ENCODE results near the gene STAT2.
A peak's percentile ranks its signal among the peaks of the same experiment; 100 is the strongest.
"Not testable (repeated sequence)": the region's sequence is repeated elsewhere in the genome, so short reads cannot be mapped to it uniquely, and the experiment has no call there.

The STAT2 gene

DNA sequence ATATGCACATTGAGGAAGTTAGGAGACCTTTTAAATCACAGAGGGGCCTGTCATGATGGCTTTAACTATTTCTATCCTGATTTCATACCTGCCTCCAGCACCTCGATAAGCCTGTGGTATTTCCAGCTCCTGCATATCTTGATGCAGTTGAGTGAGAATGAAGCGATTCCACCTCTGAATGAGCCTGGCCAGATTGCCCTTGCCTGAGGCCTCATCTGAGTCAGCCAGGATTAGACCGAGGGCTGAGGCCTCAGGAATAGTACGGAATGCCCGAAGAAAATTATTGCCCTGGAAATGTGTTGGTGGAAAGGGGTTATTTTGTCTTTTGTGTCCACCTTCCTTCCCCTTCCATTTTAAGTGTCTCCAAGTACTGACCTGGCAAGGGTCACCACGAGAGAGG, 35.7 kb downstream of the STAT2 start:
- DNase-seq, result no peak

DNA sequence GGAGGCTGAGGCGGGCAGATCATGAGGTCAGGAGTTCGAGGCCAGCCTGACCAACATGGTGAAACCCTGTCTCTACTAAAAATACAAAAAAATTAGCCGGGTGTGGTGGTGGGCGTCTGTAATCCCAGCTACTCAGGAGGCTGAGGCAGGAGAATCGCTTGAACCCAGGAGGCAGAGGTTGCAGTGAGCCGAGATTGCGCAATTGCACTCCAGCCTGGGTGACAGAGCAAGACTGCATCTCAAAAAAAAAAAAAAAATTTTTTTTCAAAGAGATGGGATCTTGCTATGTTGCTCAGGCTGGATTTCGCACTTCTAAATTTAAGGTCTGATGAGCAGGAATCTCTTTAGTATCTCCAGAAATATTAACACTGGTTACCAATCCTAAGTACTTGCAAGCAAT, 38.3 kb downstream of the STAT2 start:
- not testable (repeated sequence) for DNase-seq

DNA sequence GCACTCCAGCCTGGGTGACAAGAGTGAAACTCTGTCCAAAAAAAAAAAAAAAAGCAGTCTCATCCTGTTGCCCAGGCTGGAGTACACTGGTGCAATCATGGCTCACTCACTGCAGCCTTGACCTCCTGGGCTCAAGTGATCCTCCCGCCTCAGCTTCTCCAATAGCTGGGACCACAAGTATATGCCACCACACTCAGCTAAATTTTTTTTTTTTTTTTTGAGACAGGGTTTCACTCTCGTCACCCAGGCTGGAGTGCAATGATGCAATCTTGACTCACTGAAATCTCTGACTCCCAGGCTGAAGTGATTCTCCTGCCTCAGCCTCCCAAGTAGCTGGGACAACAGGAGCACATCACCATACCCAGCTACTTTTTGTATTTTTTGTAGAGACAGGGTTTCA, 38.9 kb downstream of the STAT2 start:
- peak; percentile 88 for DNase-seq

DNA sequence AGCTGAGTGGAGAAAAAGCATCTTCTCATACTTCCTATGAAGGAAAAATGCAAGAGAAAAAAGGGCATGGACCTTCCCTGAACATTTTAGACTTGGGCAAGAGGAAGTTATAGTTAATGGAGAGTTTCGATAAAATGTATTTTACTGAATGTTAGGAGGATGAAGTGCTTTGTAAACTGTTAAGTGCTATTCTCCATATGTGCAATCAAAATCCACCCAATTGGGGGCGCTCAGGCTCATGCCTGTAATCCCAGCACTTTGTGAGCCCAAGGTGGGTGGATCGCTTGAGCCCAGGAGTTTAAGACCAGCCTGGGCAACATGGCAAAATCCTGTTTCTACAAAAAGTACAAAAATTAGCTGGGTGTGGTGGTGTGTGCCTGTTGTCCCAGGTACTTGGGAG, 42.2 kb downstream of the STAT2 start:
- DNase-seq, result no peak

GRCh38 chr12:56315622-56316473, 44.1 kb downstream of the STAT2 start, which contains the start of gene CNPY2:
Gene CNPY2 (minus strand): TSS chr12:56315988. CDS start chr12:56315217, 771 bp downstream.
- DNase-seq, result peak; percentile 95

- DNase-seq, result no peak
These were observed 44.7 kb downstream of the STAT2 start for GRCh38 chr12:56315249-56315621.

- no peak for DNase-seq
These were observed 48.9 kb downstream of the STAT2 start for GRCh38 chr12:56311003-56311402.

- DNase-seq, result no peak
These were observed 51.2 kb downstream of the STAT2 start for GRCh38 chr12:56308714-56309113.

DNA sequence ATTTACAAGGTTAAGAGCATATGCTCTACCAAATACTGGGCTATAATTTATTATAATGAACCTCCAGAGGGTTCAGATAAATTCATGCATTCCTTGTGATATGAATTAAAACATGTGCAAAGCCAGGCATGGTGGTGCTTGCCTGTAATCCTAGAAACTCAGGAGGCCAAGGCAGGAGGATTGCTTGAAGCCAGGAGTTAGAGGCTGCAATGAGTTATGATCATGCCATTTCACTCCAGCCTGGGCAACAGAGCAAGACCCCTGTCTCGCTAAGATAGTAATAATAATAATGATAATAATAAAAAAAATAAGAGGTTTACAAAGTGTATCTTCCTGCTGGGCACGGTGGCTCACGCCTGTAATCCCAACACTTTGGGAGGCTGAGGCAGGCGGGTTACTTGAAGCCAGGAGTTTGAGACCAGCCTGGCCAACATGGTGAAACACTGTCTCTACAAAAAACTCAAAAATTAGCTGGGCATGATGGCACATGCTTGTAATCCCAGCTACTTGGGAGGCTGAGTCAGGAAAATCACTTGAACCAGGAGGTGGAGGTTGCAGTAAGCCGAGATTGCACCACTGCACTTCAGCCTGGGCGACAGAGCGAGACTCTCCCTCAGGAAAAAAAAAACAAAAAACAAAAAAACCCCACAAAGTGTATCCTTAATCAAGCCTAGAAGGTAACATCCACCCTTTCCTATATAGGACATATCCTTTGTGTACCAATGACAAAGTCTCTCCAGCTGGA, 52.5 kb downstream of the STAT2 start:
- no peak for DNase-seq

DNA sequence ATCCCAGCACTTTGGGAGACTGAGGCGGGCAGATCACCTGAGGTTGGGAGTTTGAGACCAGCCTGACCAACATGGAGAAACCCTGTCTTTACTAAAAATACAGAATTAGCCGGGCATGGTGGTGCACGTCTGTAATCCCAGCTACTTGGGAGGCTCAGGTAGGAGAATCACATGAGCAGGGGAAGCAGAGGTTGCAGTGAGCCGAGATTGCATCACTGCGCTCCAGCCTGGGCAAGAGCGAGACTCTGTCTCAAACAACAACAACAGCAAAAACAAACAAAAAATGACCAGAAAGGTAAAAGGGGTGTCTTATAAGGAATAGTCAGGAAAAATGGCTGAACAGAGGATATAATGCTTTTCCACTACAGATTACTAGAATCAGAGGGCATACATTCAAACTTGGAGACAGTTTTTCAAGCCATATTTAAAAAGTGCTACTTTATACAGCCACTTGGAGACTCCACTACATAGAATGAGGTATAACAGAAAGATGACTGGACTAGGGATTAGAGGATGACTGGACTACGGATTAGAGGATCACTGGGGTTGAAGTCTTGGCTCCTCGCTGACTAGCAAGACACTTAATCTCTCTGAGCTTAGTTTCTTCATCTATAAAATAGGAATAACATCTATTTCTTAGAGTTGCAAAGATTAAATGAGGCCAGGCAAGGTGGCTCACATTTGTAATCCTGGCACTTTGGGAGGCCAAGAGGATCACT, 54.9 kb downstream of the STAT2 start:
- no peak for DNase-seq

- DNase-seq, result no peak
These were observed 55.6 kb downstream of the STAT2 start for GRCh38 chr12:56304276-56304675.

- no peak for DNase-seq
These were observed 59.1 kb downstream of the STAT2 start for GRCh38 chr12:56300644-56301464.

DNA sequence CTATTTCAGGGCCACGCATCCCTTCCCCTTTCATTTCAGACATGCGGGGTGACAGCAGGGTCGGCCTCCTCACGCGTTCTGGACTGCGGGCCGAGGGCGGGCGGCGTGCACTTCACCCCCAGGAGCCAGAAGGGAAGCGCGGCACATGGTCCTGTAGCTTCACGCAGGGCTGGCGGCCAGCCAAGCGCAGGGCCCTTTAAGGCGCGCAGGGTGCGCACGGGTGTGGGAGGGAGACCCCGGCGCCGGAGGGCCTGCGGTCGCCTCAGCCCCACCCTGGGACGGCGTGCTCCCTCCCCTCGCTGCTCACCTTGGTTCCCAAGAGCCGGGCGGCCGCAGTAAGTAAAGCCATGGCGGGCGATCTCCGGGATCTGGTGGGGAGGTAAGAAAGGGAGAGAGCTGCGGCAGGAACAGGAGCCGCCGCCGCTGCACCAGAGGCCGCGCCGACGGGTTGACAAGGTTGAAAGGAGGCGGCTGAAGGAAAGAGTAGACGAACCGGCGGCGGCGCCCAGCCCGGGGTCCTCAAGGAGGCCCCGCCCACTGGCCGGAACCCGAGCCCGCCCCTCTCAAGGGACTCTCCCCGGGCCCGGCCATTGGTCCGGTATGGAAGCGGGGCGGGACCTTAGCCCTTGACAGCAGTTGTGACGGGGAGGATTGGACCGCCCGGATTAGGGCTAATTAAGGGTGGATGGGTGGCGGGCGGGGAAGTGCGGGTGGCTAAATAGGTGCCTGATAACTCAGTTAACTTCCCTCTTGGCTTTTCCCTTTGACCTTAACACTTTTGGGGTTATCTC, 59.9 kb downstream of the STAT2 start, which contains the start of gene CS:
TSS of gene CS (minus strand) at position 478 of the 791 bp plus-strand sequence. CDS start at position 349, 129 bp downstream.
- DNase-seq, result peak; percentile 99

- peak; percentile 20 for DNase-seq
These were observed 60.5 kb downstream of the STAT2 start for GRCh38 chr12:56299308-56299852.

DNA sequence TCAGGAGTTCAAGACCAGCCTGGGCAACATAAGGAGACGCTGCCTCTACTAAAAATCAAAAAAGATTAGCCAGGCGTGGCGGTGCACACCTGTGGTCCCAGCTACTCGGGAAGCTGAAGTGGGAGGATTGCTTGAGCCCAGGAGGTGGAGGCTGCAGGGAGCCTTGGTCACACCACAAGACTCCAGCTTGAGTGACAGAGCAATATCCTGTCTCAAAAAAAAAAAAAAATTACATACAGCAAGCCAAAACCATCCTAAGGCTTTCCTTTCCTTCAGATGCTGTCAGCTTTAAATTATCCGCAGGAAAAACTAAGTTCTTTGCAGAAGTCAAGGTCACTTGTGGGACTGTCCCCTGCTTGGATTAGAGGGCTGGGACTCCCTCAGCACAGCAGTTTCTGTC, 61.1 kb downstream of the STAT2 start:
- no peak for DNase-seq

GRCh38 chr12:56297400-56297799, 62.5 kb downstream of the STAT2 start:
- no peak for DNase-seq

DNA sequence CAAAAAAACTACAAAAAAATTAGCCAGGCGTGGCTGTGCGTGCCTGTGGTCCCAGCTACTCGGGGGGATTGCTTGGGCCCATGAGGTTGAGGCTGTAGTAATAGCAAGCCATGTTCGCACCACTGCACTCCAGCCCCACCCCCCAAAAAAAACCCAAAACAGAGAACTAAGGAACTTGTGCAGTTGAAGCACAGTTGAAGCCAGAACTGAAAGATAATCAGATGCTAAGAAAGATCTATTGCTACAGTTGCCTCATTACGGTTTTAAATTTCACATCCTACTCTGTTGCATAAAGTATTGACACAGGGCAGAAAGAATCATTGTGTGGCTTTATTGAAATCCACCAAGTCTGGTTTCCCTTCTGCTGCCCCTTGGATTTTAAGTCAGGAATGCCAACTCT, 63.6 kb downstream of the STAT2 start:
- peak; percentile 80 for DNase-seq

GRCh38 chr12:56293795-56294194, 66.1 kb downstream of the STAT2 start:
- DNase-seq, result no peak
